Hindlimb muscle (tissue), 1 donor: ENCODE data around the gene ZBTB4. TPM values are rescaled to one million over a fixed set of nuclear protein-coding genes. Genes with fewer than 3 reads are reported as not detected.

ENCODE experiments used
- DNase-seq: peaks from one replicate; pipeline ENCODE4 v3.0.0-alpha.2; 2013
- polyA plus RNA-seq: library from polyadenylated mRNA; unstranded; fragments of 120-200 nt; gene quantifications from one replicate; pipeline ENCODE4 v1.2.1, GENCODE V29; 2013; ENCODE audit not compliant: insufficient read length

Gene ZBTB4
- polyA plus RNA-seq, 1 donor = 27.5 TPM

DNA sequence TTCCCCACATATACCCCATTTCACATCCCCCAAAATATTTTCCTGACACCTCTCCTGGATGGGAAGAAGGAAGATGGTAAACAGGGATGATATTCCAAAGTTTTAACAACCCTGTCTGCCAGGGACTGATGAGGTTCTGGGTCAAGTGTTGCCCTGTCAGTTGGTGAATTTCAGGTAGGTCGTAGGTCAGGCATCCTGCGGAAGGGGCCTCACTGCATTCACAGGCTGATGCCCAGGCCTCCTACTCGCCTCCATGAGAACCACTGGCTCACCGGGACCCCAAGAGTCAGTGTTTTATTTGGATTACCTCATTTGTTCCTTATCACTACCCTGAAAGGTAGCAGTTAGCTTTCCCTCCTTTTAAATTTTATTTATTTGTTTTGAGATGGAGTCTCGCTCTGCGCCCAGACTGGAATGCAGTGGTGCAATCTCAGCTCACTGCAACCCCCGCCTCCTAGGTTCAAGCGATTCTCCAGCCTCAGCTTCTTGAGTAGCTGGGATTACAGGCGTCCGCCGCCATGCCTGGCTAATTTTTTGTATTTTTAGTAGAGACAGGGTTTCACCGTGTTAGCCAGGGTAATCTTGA lies 10.5 kb downstream of the ZBTB4 start:
- DNase-seq = no peak

- DNase-seq = no peak
These were observed 11.1 kb downstream of the ZBTB4 start for GRCh38 chr17:7468290-7468689.

- DNase-seq = no peak
These were observed 11.9 kb downstream of the ZBTB4 start for GRCh38 chr17:7467498-7467897.

DNA sequence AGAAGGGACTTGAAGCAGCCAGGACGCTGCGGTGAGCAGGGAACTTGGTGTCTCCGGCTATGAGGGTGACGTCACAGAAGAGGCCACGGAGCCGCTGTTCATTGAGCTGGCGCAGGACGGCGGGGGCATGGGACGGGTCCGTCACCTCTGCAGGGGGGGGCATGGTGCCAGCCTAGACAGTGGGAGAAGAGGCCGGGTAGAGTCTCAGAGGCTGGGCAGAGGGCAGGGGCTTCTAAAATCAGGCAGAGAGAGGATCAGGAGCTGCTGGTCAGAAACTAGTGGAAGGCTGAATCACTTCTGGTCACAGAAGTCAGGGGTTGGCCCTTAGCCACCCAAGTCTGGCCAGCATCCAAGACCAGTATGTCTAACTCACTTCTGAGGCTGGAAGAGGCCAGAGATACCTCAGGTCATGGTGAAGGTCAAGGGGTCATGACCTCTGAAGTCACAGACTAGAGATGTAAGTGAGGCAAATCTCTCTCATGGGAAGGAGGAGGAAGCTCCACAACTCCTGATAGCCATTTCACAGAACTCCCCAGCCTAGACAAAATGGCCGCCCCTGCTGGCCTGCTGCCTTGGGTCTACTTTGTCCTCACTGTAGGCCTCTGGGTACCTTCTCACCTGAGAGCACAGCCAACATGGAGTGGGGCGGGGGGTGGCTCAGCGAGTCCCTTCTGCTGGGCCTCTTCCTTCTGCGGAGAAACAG lies 12.6 kb downstream of the ZBTB4 start:
- no peak for DNase-seq

DNA sequence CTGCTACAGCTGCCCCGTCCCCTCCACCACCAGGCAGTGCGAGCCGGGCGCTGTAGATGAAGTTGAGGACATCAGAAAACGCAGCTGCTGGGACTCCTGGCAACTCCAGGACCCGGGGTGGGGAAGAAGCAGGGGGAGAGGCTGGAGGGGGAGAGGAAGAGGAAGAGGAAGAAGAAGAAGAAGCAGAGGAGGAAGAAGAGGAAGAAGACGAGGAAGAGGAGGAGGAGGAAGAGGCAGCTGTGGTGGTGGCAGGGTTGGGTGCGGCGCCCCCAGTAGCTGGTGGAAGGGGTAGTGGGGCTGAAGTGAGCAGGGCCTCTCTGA lies 13.2 kb downstream of the ZBTB4 start:
- DNase-seq = no peak

DNA sequence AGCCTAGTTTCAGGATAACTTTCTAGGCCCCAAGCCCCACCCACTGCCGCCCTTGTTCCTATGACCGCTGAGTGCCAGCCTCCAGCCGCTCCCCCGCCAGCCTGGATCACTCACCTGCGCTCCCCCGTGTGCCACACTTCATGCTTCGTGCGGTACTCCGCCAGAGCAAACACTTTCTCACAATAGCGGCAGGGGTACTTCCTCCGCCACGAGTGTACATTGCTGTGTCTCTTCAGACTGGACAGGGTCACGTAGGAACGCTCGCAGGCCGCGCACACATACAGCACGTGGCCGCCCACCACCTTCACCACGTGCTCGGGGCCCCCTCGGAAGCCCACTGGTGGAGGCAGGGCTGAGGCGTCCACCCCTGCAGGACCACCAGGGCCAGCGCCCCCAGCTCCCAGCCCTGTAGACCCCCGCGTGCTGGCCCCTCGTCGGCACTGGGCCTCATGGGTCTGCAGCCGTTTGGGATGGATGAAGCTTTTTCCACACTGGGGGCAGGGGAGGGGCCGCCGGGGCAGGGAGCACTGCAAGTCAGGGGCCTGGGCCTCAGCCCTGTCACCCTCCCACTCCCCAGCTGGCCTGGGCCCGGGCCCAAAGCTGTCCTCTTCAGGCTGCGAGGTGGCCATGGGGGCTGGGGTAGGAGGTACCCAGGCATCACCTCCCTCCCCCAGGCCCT lies 13.7 kb downstream of the ZBTB4 start:
- no peak for DNase-seq

- DNase-seq = no peak
These were observed 15.3 kb downstream of the ZBTB4 start for GRCh38 chr17:7464081-7464480.

DNA sequence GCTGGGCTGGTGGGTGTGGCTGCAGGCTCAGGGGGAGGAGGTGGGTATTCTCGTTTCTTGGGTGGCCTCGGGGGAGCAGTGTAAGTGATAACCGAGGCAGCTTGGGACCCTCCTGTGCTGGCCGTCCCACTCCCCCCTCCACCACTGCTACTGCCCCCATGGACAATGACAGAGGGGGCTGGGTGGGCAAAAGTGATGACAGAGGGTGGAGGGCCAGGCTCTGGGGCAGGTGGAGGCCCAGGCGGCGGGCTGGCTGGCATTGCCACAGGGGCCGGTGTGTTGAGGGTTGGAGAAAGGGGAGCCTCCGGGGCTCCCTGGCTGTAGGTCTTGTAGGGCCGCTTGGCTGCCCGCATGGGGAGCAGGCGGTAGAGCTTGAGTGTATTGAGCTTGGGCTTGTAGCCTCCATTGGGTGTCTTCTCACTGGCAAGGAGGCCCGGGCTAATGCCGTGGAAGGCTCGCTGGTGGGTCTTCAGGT lies 16.0 kb downstream of the ZBTB4 start:
- DNase-seq = no peak

DNA sequence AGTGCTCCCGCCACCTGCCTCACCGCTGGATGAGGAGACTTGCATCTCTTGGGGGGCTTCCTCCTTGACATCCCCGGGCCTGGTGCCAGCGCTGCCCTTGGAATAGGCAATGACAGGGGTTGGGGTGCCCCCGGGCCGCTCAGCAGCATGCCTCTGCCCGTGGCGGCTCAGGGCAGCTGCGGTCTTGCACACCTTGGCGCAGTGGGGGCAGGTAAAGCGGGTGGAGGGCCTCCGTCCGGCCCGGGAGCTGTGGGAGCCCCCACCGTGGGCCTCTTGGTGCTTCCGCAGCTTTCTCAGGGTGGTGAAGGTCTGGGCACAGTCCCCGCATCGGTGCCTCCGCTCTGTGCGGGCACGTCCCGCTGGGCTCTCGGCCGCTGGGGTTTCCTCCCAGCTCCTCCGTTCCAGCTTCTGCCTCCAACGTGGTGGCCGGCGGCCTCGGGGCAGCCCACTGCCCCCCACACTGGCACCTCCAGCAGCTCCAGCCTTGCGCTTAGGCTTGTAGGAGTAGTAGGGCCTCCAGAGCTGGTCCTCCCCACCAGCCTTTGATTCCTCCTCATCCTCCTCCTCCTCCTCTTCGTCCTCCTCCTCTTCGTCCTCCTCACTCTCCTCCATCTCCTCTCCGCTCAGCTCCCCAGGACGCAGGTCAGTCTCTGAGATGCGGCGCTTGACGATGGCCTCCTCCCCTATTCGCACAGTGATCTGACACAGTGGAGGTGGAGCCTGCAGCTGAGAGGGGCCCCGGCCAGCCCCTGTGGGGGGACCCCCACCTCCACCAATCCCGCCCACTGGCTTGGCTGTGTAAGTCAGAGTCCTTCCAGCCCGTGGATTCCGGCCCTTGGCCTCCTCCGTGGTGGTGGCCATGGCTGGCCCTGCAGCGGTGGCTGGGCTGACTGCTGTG lies 16.7 kb downstream of the ZBTB4 start:
- no peak for DNase-seq

DNA sequence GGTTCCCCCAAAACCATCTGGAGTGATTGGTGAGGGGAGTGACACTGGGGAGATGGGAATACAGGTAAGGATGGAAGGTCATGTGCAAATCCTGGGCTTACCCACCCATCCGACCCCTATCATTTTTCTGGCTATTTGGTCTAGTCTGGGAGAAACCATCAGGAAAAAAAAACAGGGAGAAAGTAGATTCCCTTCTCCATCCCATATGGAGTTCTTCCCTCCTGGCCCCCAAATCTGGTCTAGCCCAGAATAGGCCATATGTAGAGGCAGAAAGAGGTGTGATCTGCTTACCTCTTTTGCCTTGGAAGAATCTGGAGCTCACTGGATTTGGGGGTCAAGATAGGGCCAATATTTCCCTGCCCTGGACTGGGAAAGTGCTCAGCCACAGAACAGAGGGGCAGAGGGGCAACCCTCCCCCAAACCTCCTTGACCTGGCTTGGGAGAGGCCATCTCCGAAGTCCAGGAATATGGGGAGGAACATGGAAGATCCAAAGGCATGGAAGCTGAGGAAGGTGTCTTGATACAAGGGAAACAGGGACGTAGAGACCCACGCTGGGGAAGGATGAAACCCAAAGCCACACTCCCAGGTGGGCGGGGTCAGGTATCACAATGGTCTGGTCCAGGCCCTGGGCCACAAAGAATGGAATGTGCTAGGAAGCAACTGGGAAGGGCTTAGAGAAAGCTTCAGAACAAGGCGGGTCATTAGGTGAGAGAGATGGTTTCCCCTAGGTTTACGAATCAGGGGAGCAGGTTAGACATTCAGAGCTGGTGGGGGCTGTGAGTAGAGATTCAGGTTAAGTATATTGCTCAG lies 18.4 kb downstream of the ZBTB4 start:
- no peak for DNase-seq

DNA sequence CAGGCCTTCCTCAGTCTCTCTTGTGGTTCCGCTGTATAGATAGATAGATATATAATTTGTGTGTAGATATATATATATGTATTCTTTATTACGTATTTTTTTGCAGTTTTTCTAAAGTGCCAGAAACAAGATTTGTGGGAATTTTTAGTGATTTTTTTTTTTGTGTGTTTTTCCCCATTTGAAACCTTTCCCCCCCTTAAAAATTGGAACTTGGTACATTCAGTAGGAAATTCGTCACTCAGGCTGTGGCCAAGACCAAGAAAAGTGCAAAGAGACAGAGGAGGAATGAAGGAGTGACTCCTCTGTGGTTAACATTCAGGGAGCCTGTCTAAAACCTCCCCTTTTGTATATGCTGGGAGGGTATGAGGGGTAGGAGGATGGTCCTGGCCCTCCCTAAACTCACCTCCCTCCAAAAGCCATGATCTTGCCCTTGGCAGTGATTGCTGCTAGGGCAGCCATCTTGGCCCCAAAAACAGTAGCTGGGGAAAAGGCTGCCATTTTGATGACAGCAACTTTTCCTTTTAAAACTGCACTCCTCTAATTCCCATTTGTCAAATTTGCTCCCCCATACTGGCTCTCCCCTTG lies 19.4 kb downstream of the ZBTB4 start:
- no peak for DNase-seq

GRCh38 chr17:7448461-7448860 lies 31.0 kb downstream of the ZBTB4 start:
- DNase-seq = no peak

DNA sequence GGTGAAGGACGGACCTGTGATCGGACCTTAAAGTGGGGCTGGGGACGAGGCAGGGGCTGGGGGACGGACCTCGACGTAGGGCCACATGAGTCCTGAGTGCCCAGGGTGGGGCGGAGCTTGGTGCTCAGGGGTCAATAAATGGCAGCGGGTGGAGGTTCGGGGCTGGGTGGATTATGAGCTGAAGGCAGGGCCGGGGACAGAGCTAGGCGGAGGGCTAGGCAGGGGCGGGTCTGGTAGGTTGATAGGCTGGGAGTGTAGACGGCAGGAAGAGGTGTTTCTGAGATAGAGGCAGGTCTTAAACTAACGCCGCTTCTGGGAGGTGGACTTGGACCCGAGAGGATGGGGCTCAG lies 33.8 kb downstream of the ZBTB4 start:
- DNase-seq = no peak

- no peak for DNase-seq
These were observed 34.5 kb downstream of the ZBTB4 start, which contains the start of gene CHRNB1 for GRCh38 chr17:7444682-7445618. Gene CHRNB1, plus strand, starts transcription at chr17:7445061. Its CDS starts 67 bp downstream, at chr17:7445128.

GRCh38 chr17:7443499-7444485 lies 35.6 kb downstream of the ZBTB4 start:
- DNase-seq = no peak

- no peak for DNase-seq
These were observed 37.3 kb downstream of the ZBTB4 start for GRCh38 chr17:7442142-7442541.

DNA sequence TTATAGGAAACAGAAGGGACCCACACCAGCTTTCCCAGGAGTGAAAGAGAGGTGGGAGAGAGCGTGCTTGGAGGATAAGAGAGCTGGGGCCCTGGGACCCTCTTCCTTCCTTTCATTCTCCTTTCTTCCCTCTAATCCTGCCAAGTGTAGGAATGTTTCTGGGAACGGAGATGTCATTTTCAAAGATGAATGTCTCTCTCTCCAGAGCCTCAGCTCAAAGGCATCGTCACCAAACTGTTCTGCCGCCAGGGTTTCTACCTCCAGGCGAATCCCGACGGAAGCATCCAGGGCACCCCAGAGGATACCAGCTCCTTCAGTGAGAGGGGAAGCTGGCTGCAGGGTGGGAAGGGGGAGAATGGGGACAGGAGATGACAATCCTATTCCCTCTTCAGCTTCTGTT lies 38.2 kb downstream of the ZBTB4 start:
- DNase-seq = no peak

DNA sequence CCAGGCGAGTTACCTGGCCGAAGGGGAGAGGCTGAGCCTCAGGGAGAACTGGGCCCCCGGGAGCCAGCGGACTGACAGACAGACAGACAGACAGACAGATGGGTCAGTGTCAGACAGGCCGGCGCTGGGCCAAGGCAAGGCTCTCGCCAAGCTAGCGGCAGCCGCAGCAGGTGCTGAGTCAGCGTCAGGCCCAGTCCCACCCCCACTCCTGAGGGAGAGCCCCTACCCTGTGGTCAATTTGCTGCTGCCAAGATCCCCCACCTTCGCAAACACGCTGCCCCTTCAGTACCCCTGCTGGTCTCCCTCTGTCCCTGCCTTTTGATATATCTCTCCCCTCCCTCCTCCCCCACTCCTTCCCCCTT lies 38.6 kb downstream of the ZBTB4 start:
- DNase-seq = no peak

- peak; percentile 56 for DNase-seq
These were observed 39.2 kb downstream of the ZBTB4 start for GRCh38 chr17:7440113-7440833.
